Measurements from ENCODE around the gene UBAC1.

UBAC1 gene

GRCh38 chr9:135989722-135990467 lies 28.7 kb upstream of the UBAC1 start:
- DNase-seq (ENCODE audit: low read depth): no peak
- TF ChIP-seq, protein P1, sequence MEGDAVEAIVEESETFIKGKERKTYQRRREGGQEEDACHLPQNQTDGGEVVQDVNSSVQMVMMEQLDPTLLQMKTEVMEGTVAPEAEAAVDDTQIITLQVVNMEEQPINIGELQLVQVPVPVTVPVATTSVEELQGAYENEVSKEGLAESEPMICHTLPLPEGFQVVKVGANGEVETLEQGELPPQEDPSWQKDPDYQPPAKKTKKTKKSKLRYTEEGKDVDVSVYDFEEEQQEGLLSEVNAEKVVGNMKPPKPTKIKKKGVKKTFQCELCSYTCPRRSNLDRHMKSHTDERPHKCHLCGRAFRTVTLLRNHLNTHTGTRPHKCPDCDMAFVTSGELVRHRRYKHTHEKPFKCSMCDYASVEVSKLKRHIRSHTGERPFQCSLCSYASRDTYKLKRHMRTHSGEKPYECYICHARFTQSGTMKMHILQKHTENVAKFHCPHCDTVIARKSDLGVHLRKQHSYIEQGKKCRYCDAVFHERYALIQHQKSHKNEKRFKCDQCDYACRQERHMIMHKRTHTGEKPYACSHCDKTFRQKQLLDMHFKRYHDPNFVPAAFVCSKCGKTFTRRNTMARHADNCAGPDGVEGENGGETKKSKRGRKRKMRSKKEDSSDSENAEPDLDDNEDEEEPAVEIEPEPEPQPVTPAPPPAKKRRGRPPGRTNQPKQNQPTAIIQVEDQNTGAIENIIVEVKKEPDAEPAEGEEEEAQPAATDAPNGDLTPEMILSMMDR (conservative IDR thresholded peaks at IDR 0.05; ENCODE audit: low read depth, low read length): no peak
- no peak overlapping the region for H3K4me3 ChIP-seq (ENCODE audit: low read depth, low read length)

DNA sequence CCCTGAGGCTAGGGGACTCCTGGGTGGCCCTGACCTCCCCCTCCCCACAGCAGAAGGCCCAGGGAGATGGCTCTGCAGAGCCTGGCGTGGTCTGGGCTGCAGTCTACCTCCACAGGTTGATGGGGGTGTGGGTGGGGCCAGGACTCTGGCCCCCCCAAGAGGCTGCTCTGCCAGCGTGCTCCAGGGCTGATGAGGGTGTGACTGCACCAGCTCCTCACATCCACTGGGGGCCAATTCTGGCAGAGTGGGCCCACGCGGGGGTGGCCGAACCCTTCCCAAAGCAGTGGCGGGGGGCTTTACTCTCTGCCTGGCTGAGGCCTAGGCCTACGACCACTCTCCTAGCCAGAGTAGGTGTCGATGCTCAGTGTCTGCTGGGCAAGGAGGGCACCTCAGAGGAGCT lies 28.0 kb upstream of the UBAC1 start:
- no peak overlapping the region for H3K4me3 ChIP-seq (ENCODE audit: low read depth, low read length)
- DNase-seq (ENCODE audit: low read depth): no peak

GRCh38 chr9:135988493-135988892 lies 27.3 kb upstream of the UBAC1 start:
- H3K4me3 ChIP-seq (ENCODE audit: low read depth, low read length): no peak overlapping the region
- TF ChIP-seq, protein P1 (conservative IDR thresholded peaks at IDR 0.05; ENCODE audit: low read depth, low read length): no peak
- no peak for DNase-seq (ENCODE audit: low read depth)

More for the DNA sequence above, 28.0 kb upstream of the UBAC1 start:
- TF ChIP-seq, protein P1 (conservative IDR thresholded peaks at IDR 0.05; ENCODE audit: low read depth, low read length): no peak

DNA sequence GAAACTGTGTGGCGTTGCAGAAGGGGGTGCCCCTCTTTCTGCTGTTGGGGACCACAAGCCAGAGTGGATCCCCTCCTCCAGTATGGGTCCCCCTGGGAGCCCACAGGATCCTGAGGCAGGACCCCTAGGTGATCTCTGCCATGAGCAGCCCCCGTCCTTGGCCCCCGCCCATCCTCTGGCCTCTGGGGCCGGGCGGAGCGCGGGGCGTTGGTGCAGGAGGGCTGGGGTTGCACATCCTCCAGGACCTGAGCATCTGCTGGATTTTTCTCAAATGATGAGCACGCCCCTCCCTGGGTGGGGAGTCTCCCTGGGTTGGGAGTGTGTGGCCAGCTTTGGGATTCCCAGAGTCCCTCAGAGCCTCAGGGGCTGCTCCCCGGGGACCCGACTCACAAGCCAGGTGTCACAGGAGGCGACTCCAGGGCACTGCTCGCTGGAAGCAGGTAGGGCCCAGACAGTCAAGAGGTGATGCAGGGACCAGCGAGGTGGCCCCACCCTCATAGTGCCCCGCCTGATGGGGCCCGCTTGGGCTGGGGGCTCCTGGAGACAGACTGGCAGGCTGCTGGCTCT lies 26.7 kb upstream of the UBAC1 start:
- TF ChIP-seq, protein P1 (conservative IDR thresholded peaks at IDR 0.05; ENCODE audit: low read depth, low read length): no peak
- H3K4me3 ChIP-seq (ENCODE audit: low read depth, low read length): no peak overlapping the region
- no peak for DNase-seq (ENCODE audit: low read depth)

DNA sequence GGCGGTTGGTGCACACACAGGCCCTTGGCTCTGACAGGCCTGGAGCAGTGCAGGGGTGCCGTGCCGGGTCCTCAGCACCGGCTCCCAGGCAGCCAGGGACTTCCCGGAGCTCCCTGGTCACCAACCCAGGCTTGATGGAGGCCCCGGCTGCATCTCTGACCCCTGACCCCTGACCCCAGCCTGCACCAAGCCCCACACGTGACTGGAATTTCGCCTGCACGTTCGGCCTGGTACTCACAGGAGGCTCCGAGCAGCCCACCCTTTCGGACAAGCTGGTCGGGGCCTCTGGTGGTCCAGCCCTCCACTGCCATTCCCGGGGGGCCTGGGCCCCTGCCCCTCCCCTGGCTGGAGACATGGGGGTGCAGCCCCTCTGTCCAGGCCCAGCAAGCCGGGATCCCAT lies 25.4 kb upstream of the UBAC1 start:
- DNase-seq (ENCODE audit: low read depth): no peak
- H3K4me3 ChIP-seq (ENCODE audit: low read depth, low read length): no peak overlapping the region
- TF ChIP-seq, protein P1 (conservative IDR thresholded peaks at IDR 0.05; ENCODE audit: low read depth, low read length): no peak

- TF ChIP-seq, protein P1 (conservative IDR thresholded peaks at IDR 0.05; ENCODE audit: low read depth, low read length): no peak
- no peak for DNase-seq (ENCODE audit: low read depth)
- H3K4me3 ChIP-seq (ENCODE audit: low read depth, low read length): no peak overlapping the region
Measured at GRCh38 chr9:135985889-135986288, 24.7 kb upstream of the UBAC1 start.

GRCh38 chr9:135985459-135985774 lies 24.2 kb upstream of the UBAC1 start:
- H3K4me3 ChIP-seq (ENCODE audit: low read depth, low read length): no peak overlapping the region
- TF ChIP-seq, protein P1 (conservative IDR thresholded peaks at IDR 0.05; ENCODE audit: low read depth, low read length): no peak
- DNase-seq (ENCODE audit: low read depth): no peak

All from choroid plexus epithelial cell (primary cell).